PC-9 (cell line): Measurements from ENCODE around the gene CDC42BPB. TPM values are rescaled to one million over a fixed set of nuclear protein-coding genes. Genes with fewer than 3 reads are reported as not detected.

ENCODE experiments used
- BruUV-seq: library from RNA; stranded (reverse); fragments of 400-500 nt; replicated peaks from 2 replicates; lab custom pipeline; 2021; lab: Mats Ljungman, UMichigan
- CTCF ChIA-PET: fragments of 300-600 bp; sonication (Branson Sonifier 250); formaldehyde crosslinking; loops from one replicate; lab custom pipeline; 2022; ENCODE audit warnings: antibody characterized with exemption; lab: Charles Lee
- POLR2A ChIA-PET: fragments of 300-600 bp; sonication (Branson Sonifier 250); formaldehyde crosslinking; loops from one replicate; lab custom pipeline; 2022; ENCODE audit warnings: antibody characterized with exemption; ENCODE audit not compliant: unreplicated experiment; lab: Charles Lee
- DNase-seq, 2 experiments: peaks; one replicate each; pipeline versions ENCODE4 v3.0.0 to v3.0.0-alpha.2; 2015 to 2022; ENCODE audit warnings: mixed read lengths in 1 of 2
- H2AFZ ChIP-seq: fragments of 200-600 bp; sonication (generic); 2 replicates; pipeline ENCODE4 v1.8.1; 2017; ENCODE audit warnings: antibody characterized with exemption
- H3F3A ChIP-seq: fragments of 200-600 bp; sonication (generic); 2 replicates; pipeline ENCODE4 v1.8.1; 2017; ENCODE audit warnings: antibody characterized with exemption, mild to moderate bottlenecking, low read depth; ENCODE audit not compliant: insufficient read depth
- H3K27ac ChIP-seq: fragments of 200-600 bp; sonication (generic); 2 replicates; pipeline ENCODE4 v1.6.1; 2016; ENCODE audit warnings: mixed run types
- H3K27me3 ChIP-seq: fragments of 200-600 bp; sonication (generic); 2 replicates; pipeline ENCODE4 v1.6.1; 2016; ENCODE audit warnings: low read depth, mixed run types; ENCODE audit not compliant: insufficient read depth
- H3K36me3 ChIP-seq: fragments of 200-600 bp; sonication (generic); 2 replicates; pipeline ENCODE4 v1.6.1; 2016; ENCODE audit warnings: low read depth, mixed run types
- H3K4me1 ChIP-seq: fragments of 200-600 bp; sonication (generic); replicated peaks from 2 replicates; pipeline ENCODE4 v1.6.1; 2016; ENCODE audit warnings: mixed run types; ENCODE audit not compliant: insufficient read depth
- H3K4me2 ChIP-seq: fragments of 200-600 bp; sonication (generic); 2 replicates; pipeline ENCODE4 v1.6.1; 2017; ENCODE audit warnings: mixed run types
- H3K4me3 ChIP-seq: fragments of 200-600 bp; sonication (generic); 2 replicates; pipeline ENCODE4 v1.6.1; 2016; ENCODE audit warnings: mixed run types
- H3K79me2 ChIP-seq: fragments of 200-600 bp; sonication (generic); 2 replicates; pipeline ENCODE4 v1.6.1; 2017; ENCODE audit warnings: low read depth, mixed run types
- H3K9me2 ChIP-seq: fragments of 200-600 bp; sonication (generic); 2 replicates; pipeline ENCODE4 v1.8.1; 2017; ENCODE audit warnings: mild to moderate bottlenecking; ENCODE audit not compliant: insufficient read depth
- H3K9me3 ChIP-seq: fragments of 200-600 bp; sonication (generic); 2 replicates; pipeline ENCODE4 v1.8.1; 2016; ENCODE audit warnings: low read depth; ENCODE audit not compliant: insufficient read depth
- H4K20me1 ChIP-seq: fragments of 200-600 bp; sonication (generic); 2 replicates; pipeline ENCODE4 v1.8.1; 2017; ENCODE audit not compliant: insufficient read depth
- CTCF ChIP-seq: fragments of 200-600 bp; sonication (generic); conservative IDR thresholded peaks from 2 replicates; pipeline ENCODE4 v1.6.1; 2017; ENCODE audit warnings: mixed run types, antibody characterized with exemption, mild to moderate bottlenecking, moderate library complexity
- EZH2 ChIP-seq: fragments of 200-600 bp; sonication (generic); IDR thresholded peaks from 2 replicates; pipeline ENCODE4 v1.8.0; 2017; ENCODE audit warnings: antibody characterized with exemption, low read depth
- intact Hi-C: fragments of 100-400 bp; cut with micrococcal nuclease; formaldehyde crosslinking; loops from one replicate; pipeline ENCODE4 v1.10.0; 2022; ENCODE audit not compliant: unreplicated experiment
- total RNA-seq: library from RNA; stranded (reverse); gene quantifications from 2 replicates; pipeline ENCODE4 v1.2.3, GENCODE V29; 2021

CDC42BPB gene
- total RNA-seq, 1 experiment from 2014 or later = 203 TPM

- Histone ChIP-seq H3K4me1 (no peaks in the 10 kb centered on the region), H3F3A (peaks cover 4% of the 10 kb centered on the region; the same call in 1 of the 2 replicates), H4K20me1 (no peaks in the 10 kb centered on the region), H3K4me3 (no peak overlapping the region), H3K9me3 (no peaks in the 10 kb centered on the region), H2AFZ (no peak overlapping the region), H3K36me3 (0 out of 2 replicates have a peak, but pooled peaks cover 9% of the 10 kb centered on the region), H3K79me2 (no peaks in the 10 kb centered on the region), H3K4me2 (no peak overlapping the region), H3K27me3 (no peaks in the 10 kb centered on the region), H3K9me2 (no peaks in the 10 kb centered on the region), H3K27ac (no peak overlapping the region)
- intact Hi-C loops = no loop called here
- no peak for DNase-seq
- no TSS peak for BruUV-seq
- POLR2A ChIA-PET = no interaction called here
- CTCF ChIA-PET = interaction anchor here (0.5 kb wide), 1 partner anchor 177 kb away, joined by 5 read pairs; no protein-coding TSS in a partner anchor
- TF ChIP-seq CTCF (no peak), EZH2 (no peak)
These were observed 148.4 kb downstream of the CDC42BPB start for GRCh38 chr14:102908766-102909455.

- H3F3A ChIP-seq = peaks cover 4% of the 10 kb centered on the region; the same call in 1 of the 2 replicates
- no TSS peak for BruUV-seq
- ChIA-PET POLR2A (no interaction called here), CTCF (no interaction called here)
- H3K27me3 ChIP-seq = no peaks in the 10 kb centered on the region
- H4K20me1 ChIP-seq = no peaks in the 10 kb centered on the region
- no peak overlapping the region for H3K4me3 ChIP-seq
- H3K4me1 ChIP-seq = no peaks in the 10 kb centered on the region
- H3K9me2 ChIP-seq = no peaks in the 10 kb centered on the region
- no peaks in the 10 kb centered on the region for H3K79me2 ChIP-seq
- TF ChIP-seq EZH2 = no peak
- TF ChIP-seq CTCF = no peak
- no peak overlapping the region for H2AFZ ChIP-seq
- no peak overlapping the region for H3K27ac ChIP-seq
- intact Hi-C loops = no loop called here
- DNase-seq = no peak
- 0 out of 2 replicates have a peak, but pooled peaks cover 9% of the 10 kb centered on the region for H3K36me3 ChIP-seq
- H3K9me3 ChIP-seq = no peaks in the 10 kb centered on the region
- no peak overlapping the region for H3K4me2 ChIP-seq
These were observed 149.2 kb downstream of the CDC42BPB start for GRCh38 chr14:102907980-102908730.

GRCh38 chr14:102907303-102907844 lies 150.0 kb downstream of the CDC42BPB start:
- H3K4me3 ChIP-seq = no peak overlapping the region
- no peaks in the 10 kb centered on the region for H3K79me2 ChIP-seq
- TF ChIP-seq CTCF (no peak), EZH2 (no peak)
- H3K9me2 ChIP-seq = no peaks in the 10 kb centered on the region
- intact Hi-C loops = no loop called here
- no peaks in the 10 kb centered on the region for H3K9me3 ChIP-seq
- H4K20me1 ChIP-seq = no peaks in the 10 kb centered on the region
- no peak overlapping the region for H2AFZ ChIP-seq
- no peak overlapping the region for H3K27ac ChIP-seq
- 0 out of 2 replicates have a peak, but pooled peaks cover 9% of the 10 kb centered on the region for H3K36me3 ChIP-seq
- ChIA-PET CTCF (no interaction called here), POLR2A (no interaction called here)
- peaks cover 4% of the 10 kb centered on the region; the same call in 1 of the 2 replicates for H3F3A ChIP-seq
- H3K4me1 ChIP-seq = no peaks in the 10 kb centered on the region
- no TSS peak for BruUV-seq
- no peaks in the 10 kb centered on the region for H3K27me3 ChIP-seq
- no peak overlapping the region for H3K4me2 ChIP-seq
- DNase-seq = no peak
